GM21447 (cell line): ENCODE measurements around the gene PRF1.
"Not testable (repeated sequence)": the region's sequence is repeated elsewhere in the genome, so short reads cannot be mapped to it uniquely, and the experiment has no call there.

ENCODE experiments used
- ATAC-seq: cut with Tn5 transposase; IDR thresholded peaks from one replicate; pipeline ENCODE4 v1.9.1; 2021; ENCODE audit not compliant: unreplicated experiment

The PRF1 gene

GRCh38 chr10:70617798-70618568, 15.4 kb upstream of the PRF1 start:
- ATAC-seq: no peak

GRCh38 chr10:70616761-70617160, 14.2 kb upstream of the PRF1 start:
- ATAC-seq: no peak

GRCh38 chr10:70615784-70616522, 13.4 kb upstream of the PRF1 start:
- no peak for ATAC-seq

- no peak for ATAC-seq
These were observed 12.7 kb upstream of the PRF1 start for GRCh38 chr10:70615211-70615610.

GRCh38 chr10:70614364-70614763, 11.8 kb upstream of the PRF1 start:
- ATAC-seq: not testable (repeated sequence)

DNA sequence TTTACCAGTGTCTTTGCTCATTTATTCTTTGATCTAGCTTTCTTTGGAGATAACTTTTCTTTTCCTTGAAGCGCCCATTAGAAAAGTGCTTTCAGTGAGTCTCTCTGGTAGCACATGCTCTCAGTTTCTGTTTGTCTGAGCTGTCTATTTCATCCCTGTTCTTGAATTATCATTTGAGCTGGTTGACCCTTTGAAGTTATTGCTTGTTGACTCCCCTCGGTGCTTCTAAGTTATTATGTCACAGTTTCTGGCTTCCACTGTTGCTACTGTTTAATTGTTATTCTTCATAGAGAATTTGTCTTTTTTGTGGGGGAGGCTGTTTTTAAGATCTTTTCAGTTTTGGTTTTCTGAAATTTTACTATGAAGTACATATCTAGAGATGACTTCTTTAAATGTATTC, 11.4 kb upstream of the PRF1 start:
- no peak for ATAC-seq

GRCh38 chr10:70607936-70608335, 5.4 kb upstream of the PRF1 start:
- ATAC-seq: no peak

GRCh38 chr10:70605161-70605560, 2.6 kb upstream of the PRF1 start:
- ATAC-seq: no peak

GRCh38 chr10:70604106-70604505, 1.6 kb upstream of the PRF1 start:
- ATAC-seq: no peak

DNA sequence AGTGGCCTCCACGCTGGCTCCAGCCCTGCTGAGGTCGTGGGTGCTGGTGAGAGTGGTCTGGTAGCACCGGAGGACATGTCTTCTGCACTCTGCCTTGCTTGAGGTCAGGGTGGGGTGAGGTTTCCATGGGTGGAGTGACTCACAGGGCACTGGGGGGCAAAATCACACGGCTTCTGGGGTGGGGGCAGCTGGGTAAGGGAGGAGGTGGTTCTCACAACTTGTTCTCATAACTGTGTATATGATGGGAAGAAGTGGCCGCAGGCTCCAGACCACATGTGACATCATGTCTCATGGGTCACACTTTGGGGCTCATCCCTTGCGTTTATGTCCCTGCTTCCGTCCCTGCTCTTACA, 884 bp upstream of the PRF1 start:
- no peak for ATAC-seq

DNA sequence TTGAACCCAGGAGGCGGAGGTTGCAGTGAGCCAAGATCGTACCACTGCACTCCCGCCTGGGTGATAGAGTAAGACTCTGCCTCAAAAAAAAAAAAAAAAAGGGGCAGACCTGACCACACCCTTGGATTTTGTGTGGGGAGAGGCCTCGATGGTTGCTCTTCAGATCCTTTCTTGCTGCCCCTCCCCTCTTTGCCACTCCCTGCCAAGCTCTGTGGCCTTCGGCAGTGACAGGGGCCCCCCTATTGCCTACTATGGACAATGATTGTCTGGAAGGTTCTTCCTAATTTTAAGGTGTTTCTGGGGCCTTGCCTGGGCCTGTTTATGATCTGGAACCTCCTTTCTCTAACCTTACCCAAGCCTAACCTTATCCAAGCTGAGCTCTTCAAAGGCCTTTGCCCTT, 795 bp downstream of the PRF1 start:
- ATAC-seq: no peak

GRCh38 chr10:70600512-70601395, 1.8 kb downstream of the PRF1 start:
- ATAC-seq: no peak

DNA sequence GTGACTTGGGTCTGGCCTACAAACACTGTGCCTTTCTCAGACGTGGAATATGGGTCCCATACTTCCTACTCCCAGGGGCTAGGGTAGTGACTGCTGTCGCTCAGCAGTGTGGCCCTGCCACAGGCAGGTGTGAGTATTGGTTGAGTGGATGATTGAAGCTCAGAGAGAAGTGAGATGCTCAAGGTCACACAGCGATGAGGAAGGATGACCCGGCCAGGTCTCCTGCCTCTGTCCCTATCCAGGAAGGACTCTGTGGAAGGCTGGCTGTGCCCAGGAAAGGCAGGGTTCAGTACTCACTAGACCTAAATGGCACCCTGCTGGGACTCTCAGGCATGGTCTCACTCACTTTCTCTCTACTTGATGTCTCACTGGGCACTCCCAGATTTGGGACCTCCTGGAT, 2.8 kb downstream of the PRF1 start:
- no peak for ATAC-seq

GRCh38 chr10:70599319-70599718, 3.2 kb downstream of the PRF1 start:
- ATAC-seq: no peak

DNA sequence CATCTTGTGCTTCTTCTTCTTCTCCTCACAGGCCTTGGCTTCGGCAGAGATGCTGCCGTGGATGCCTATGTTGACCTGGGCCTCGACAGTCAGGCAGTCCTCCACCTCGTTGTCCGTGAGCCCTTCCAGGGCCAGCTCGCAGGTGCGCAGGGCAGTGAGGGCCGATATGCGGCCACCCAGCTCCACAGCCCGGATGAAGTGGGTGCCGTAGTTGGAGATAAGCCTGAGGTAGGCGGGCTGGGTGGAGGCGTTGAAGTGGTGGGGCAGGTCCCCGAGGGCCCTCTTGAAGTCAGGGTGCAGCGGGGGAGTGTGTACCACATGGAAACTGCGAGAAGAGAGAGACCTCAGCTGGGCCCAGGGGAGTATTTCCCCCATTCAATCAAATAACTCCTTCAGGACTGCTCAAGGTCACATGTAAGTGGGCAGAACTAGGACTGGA, 3.7 kb downstream of the PRF1 start:
- no peak for ATAC-seq

GRCh38 chr10:70597856-70598815, 4.4 kb downstream of the PRF1 start:
- ATAC-seq: no peak

DNA sequence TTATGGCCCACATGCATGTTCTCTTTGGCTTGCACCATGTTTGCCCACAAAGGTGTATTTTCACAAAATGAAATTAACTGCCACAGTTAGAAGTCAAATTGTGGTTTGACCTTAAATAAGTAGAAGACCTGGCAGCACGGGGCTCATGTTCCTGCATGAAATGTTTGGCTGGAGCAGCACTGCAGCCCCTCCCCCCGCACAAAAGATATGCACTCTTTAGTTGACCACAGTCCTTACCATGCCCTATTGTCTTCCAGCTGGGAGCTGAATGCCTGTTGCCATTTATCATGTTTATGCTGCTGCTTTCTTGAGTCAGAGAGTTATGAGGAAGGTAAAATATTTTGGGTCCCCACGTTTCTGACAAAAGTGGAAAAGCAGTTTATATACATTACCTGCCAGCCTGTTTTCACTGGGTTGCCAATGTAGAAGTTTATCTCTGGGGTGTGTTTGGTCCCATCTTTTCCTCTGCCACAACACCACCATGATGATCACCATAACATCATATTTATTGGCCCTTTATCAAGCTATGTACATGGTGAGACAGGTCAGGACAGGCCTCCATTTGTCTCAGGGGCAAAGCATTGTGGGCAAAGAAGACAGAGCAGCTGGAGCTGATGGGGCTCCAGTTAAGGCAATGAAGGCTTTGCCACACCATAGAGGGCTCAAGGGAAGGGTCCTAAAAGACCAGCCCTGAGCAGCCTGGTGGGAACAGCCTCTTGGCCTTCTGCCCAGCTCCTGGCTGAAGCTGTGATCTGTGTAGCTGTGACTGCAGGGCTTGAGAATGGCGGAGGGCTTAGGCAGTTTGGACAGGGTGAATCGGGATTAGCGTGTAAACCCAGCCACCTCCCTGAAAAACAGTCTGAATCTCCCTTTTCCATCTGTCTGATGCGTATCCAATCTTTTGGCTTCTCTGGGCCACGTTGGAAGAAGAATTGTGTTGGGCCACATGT, 5.4 kb downstream of the PRF1 start:
- ATAC-seq: no peak

DNA sequence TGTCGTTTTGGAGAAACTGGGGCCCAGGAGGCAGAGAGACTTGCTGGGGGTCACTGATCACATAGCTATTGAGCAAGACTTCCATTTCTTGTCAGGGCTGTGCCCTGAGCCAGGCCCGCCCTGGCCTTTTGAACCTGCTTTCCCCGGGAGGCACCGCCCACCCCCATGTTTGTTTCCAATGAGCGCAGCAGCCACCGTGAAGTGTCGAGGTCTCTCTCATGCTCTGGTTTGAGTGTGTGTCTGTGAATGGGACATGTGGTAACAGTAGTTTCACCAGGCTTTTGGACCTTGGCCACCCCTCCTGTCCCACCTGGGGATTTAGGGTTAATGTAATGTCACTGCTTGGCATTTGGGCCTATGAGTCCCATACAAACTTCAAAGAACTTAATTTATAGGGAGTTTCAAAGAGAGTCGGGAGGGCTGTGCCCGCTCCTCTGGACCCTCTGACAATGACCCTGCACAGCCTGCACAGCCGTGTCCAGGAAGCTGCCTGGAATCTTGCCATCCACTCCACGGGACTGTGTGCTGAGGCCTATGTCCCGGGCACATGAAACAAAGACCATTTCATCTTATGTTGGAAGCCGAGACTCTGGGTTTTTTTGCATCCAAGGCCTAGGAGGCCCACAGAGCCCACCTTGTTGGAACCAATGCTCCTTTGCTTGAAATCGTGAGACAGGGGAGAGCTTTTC, 6.3 kb downstream of the PRF1 start:
- ATAC-seq: no peak

DNA sequence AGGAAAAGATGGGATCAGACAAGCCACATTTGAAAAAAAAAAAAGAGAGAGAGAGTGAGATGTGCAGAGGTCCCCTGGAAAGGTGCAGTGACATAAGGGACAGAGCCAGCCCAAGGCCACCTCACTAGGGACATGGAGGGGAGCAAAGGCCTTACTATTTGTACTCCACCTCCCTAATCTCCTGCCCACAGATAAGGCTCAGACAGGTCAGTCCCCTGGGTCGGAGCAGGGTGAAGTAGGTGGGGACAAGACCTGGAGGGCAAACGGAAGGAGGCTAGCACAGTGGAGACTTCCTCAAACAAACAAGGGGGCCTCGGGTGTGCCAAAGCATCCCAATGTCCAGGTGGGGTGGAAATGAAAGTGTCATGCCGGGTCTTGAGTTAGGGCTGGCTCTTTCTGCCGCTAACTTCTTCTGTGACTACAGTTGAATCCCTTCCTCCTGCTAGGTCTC, 7.0 kb downstream of the PRF1 start:
- ATAC-seq: no peak
